ENCODE measurements around the gene ELOB. TPM values are rescaled to one million over a fixed set of nuclear protein-coding genes. Genes with fewer than 3 reads are reported as not detected.

Gene ELOB
- total and polyA plus RNA-seq, 2 of the 13 experiments (the other 11 are each of a cell fraction or from before 2014, with no cell fraction given) = 208 to 225 TPM

GRCh38 chr16:2824626-2825025, 47.5 kb upstream of the ELOB start:
- intact Hi-C loops (cut with micrococcal nuclease; ENCODE audit: unreplicated experiment) = no loop called here
- Histone ChIP-seq H3K79me2 (ENCODE audit: insufficient read depth, low read length) (no peaks in the 10 kb centered on the region), H3K27me3 (ENCODE audit: control insufficient read depth in 1 of 2, insufficient read depth in 2 of 2, low read length in 2 of 2) (peaks cover 1 to 90% of the 10 kb centered on the region in 2 experiments), H3K9me3 (ENCODE audit: low read length) (no peaks in the 10 kb centered on the region), H2AFZ (ENCODE audit: low read length) (no peak overlapping the region), H3K36me3 (replicated peaks in 1 of 2; ENCODE audit: control insufficient read depth in 1 of 2, insufficient read depth in 2 of 2, low read length in 2 of 2) (no peaks in the 10 kb centered on the region), H3K27ac (ENCODE audit: extremely low read length, insufficient read depth, low read length) (no peak overlapping the region), H4K20me1 (ENCODE audit: insufficient read depth, low read length) (no peaks in the 10 kb centered on the region), H3K9ac (ENCODE audit: insufficient read depth, low read depth, low read length) (no peak overlapping the region), H3K4me2 (ENCODE audit: low read depth, low read length) (no peak overlapping the region), H3K4me3 (replicated peaks in 1 of 3; ENCODE audit: insufficient read depth in 1 of 3, low read depth in 2 of 3, low read length in 3 of 3) (no peak overlapping the region), H3K4me1 (ENCODE audit: insufficient read depth, low read length) (peaks cover 26% of the 10 kb centered on the region)
- no peak for TF ChIP-seq MAZ (IDR thresholded peaks at IDR 0.05; ENCODE audit: borderline replicate concordance, low read depth, low read length)
- no peak for TF ChIP-seq MAZ (CRISPR knock-in tag; IDR thresholded peaks at IDR 0.05; ENCODE audit: low read depth)
- TF ChIP-seq MEIS2 (CRISPR knock-in tag; IDR thresholded peaks at IDR 0.05) = no peak
- TF ChIP-seq, protein P1, sequence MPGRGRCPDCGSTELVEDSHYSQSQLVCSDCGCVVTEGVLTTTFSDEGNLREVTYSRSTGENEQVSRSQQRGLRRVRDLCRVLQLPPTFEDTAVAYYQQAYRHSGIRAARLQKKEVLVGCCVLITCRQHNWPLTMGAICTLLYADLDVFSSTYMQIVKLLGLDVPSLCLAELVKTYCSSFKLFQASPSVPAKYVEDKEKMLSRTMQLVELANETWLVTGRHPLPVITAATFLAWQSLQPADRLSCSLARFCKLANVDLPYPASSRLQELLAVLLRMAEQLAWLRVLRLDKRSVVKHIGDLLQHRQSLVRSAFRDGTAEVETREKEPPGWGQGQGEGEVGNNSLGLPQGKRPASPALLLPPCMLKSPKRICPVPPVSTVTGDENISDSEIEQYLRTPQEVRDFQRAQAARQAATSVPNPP (CRISPR knock-in tag; IDR thresholded peaks at IDR 0.05) = no peak
- TF ChIP-seq ZNF724P (CRISPR knock-in tag; IDR thresholded peaks at IDR 0.05; ENCODE audit: borderline replicate concordance) = no peak
- ChIA-PET CTCF (ENCODE audit: low intra/inter-chr PET ratio, low total read pairs) (no interaction called here), POLR2A (no interaction called here)
- BruUV-seq (replicated peaks) = no TSS peak
- in situ Hi-C loops (cut with HindIII; ENCODE audit: extremely low pct_ligation_motif_present, low pct_unique_long_range_greater_than_20kb) = loop anchor here (5.0 kb wide), 1 partner anchor 37 kb away; the partner anchor contains the start of gene PRSS33
- DNase-seq (ENCODE audit: low spot score) = no peak
- ATAC-seq = no peak
- no peak for FAIRE-seq
- 52% methylated on average over 8 of the region's 10 CpGs for WGBS (ENCODE audit: low lambda C conversion rate)

- peaks cover 6 to 84% of the 10 kb centered on the region in 2 experiments for H3K27me3 ChIP-seq (ENCODE audit: control insufficient read depth in 1 of 2, insufficient read depth in 2 of 2, low read length in 2 of 2)
- WGBS (ENCODE audit: low lambda C conversion rate) = 39% methylated on average over 4 of the region's 4 CpGs
- no peak overlapping the region for H3K4me3 ChIP-seq (replicated peaks in 1 of 3; ENCODE audit: insufficient read depth in 1 of 3, low read depth in 2 of 3, low read length in 3 of 3)
- H3K4me1 ChIP-seq (ENCODE audit: insufficient read depth, low read length) = peaks cover 13% of the 10 kb centered on the region; the same call in 1 of the 2 replicates
- ChIA-PET CTCF (ENCODE audit: low intra/inter-chr PET ratio, low total read pairs) (no interaction called here), POLR2A (no interaction called here)
- intact Hi-C loops (cut with micrococcal nuclease; ENCODE audit: unreplicated experiment) = no loop called here
- H3K79me2 ChIP-seq (ENCODE audit: insufficient read depth, low read length) = no peaks in the 10 kb centered on the region
- no peak for DNase-seq (ENCODE audit: low spot score)
- no peak overlapping the region for H3K9ac ChIP-seq (ENCODE audit: insufficient read depth, low read depth, low read length)
- H2AFZ ChIP-seq (ENCODE audit: low read length) = no peak overlapping the region
- FAIRE-seq = no peak
- no peak for ATAC-seq
- H4K20me1 ChIP-seq (ENCODE audit: insufficient read depth, low read length) = no peaks in the 10 kb centered on the region
- no peaks in the 10 kb centered on the region for H3K9me3 ChIP-seq (ENCODE audit: low read length)
- in situ Hi-C loops (cut with HindIII; ENCODE audit: extremely low pct_ligation_motif_present, low pct_unique_long_range_greater_than_20kb) = no loop called here
- H3K27ac ChIP-seq (ENCODE audit: extremely low read length, insufficient read depth, low read length) = no peak overlapping the region
- no peaks in the 10 kb centered on the region for H3K36me3 ChIP-seq (replicated peaks in 1 of 2; ENCODE audit: control insufficient read depth in 1 of 2, insufficient read depth in 2 of 2, low read length in 2 of 2)
- BruUV-seq (replicated peaks) = no TSS peak
- no peak overlapping the region for H3K4me2 ChIP-seq (ENCODE audit: low read depth, low read length)
- TF ChIP-seq NR3C1 (CRISPR knock-in tag; IDR thresholded peaks at IDR 0.05) = no peak
- TF ChIP-seq ZNF329 (CRISPR knock-in tag; IDR thresholded peaks at IDR 0.05; ENCODE audit: low read depth) = no peak
- TF ChIP-seq KLF9 (CRISPR knock-in tag; IDR thresholded peaks at IDR 0.05; ENCODE audit: low read depth) = no peak
- no peak for TF ChIP-seq ZNF574 (CRISPR knock-in tag; IDR thresholded peaks at IDR 0.05)
- TF ChIP-seq ZNF572 (CRISPR knock-in tag; IDR thresholded peaks at IDR 0.05) = no peak
- TF ChIP-seq ZFP91 (CRISPR knock-in tag; IDR thresholded peaks at IDR 0.05; ENCODE audit: borderline replicate concordance) = no peak
- no peak for TF ChIP-seq NPAS2 (CRISPR knock-in tag; IDR thresholded peaks at IDR 0.05; ENCODE audit: borderline replicate concordance)
- TF ChIP-seq TMF1 (CRISPR knock-in tag; IDR thresholded peaks at IDR 0.05; ENCODE audit: low read depth) = no peak
- no peak for TF ChIP-seq YY1 (IDR thresholded peaks at IDR 0.05; ENCODE audit: insufficient read depth, insufficient replicate concordance, low read depth, low read length)
These were observed 45.4 kb upstream of the ELOB start for GRCh38 chr16:2822496-2822895.

All from HepG2 (cell line).